ENCODE data around the gene NDUFAF5.

DNA sequence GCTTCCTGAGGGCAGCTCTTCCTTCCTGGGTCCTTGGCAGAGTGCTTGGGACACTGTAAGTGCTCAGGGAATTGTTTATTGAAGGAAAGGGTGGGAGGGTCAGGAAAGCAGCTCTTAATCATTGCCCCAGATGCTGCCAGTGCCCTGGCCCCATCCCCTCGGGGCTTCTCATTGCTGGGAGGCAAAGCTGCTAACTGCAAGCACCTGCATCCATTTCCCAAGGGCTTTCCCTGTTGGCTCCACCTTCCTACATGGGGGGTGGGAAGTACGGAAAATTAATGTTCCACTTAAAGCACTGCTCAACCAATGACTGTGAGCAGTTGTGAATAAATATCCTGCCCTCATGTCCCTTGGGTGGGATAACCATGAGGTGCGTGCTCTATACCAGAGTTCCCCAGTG lies 56.4 kb downstream of the NDUFAF5 start:
- TF ChIP-seq, protein P1, sequence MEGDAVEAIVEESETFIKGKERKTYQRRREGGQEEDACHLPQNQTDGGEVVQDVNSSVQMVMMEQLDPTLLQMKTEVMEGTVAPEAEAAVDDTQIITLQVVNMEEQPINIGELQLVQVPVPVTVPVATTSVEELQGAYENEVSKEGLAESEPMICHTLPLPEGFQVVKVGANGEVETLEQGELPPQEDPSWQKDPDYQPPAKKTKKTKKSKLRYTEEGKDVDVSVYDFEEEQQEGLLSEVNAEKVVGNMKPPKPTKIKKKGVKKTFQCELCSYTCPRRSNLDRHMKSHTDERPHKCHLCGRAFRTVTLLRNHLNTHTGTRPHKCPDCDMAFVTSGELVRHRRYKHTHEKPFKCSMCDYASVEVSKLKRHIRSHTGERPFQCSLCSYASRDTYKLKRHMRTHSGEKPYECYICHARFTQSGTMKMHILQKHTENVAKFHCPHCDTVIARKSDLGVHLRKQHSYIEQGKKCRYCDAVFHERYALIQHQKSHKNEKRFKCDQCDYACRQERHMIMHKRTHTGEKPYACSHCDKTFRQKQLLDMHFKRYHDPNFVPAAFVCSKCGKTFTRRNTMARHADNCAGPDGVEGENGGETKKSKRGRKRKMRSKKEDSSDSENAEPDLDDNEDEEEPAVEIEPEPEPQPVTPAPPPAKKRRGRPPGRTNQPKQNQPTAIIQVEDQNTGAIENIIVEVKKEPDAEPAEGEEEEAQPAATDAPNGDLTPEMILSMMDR (IDR thresholded peaks at IDR 0.05; ENCODE audit: low read depth, low read length) = no peak
- TF ChIP-seq POLR2A (IDR thresholded peaks at IDR 0.05; ENCODE audit: extremely low read depth, insufficient read length) = no peak
- TF ChIP-seq MYC (IDR thresholded peaks at IDR 0.05; ENCODE audit: low read depth, low read length) = no peak

All from NB4 (cell line).